Activated T-helper 17 cell treated with anti-CD3 and anti-CD28 coated beads, Interleukin-2, amount 50 U/mL, for 72 hours (primary cell): Measurements from ENCODE around the gene SH3PXD2A. TPM values are rescaled to one million over a fixed set of nuclear protein-coding genes. Genes with fewer than 3 reads are reported as not detected.

ENCODE experiments used
- ATAC-seq: fragments of 150-1000 bp; cut with Tn5 transposase; replicated peaks from 2 replicates; pipeline ENCODE4 v1.10.0; 2021; ENCODE audit warnings: mild to moderate bottlenecking, moderate library complexity
- H3K27ac Mint-ChIP-seq: one replicate; pipeline ENCODE4 v1.8.0; 2022; ENCODE audit warnings: mixed read lengths
- H3K27me3 Mint-ChIP-seq: one replicate; pipeline ENCODE4 v1.8.0; 2022; ENCODE audit warnings: mixed read lengths
- H3K36me3 Mint-ChIP-seq: one replicate; pipeline ENCODE4 v1.8.0; 2022; ENCODE audit warnings: low read depth, mild to moderate bottlenecking, mixed read lengths
- H3K4me1 Mint-ChIP-seq: one replicate; pipeline ENCODE4 v1.8.0; 2022; ENCODE audit warnings: mixed read lengths
- H3K4me3 Mint-ChIP-seq: one replicate; pipeline ENCODE4 v1.8.0; 2022; ENCODE audit warnings: mild to moderate bottlenecking, mixed read lengths
- H3K9me3 Mint-ChIP-seq: one replicate; pipeline ENCODE4 v1.8.0; 2022; ENCODE audit warnings: mixed read lengths
- total RNA-seq, 2 donors: library from RNA; stranded (reverse); gene quantifications; one replicate each; pipeline ENCODE4 v1.2.3, GENCODE V29; 2022

SH3PXD2A gene
- total RNA-seq, 2 donors from 2014 or later: 8.0 to 19.3 TPM

- Mint-ChIP-seq H3K9me3 (no peaks in the 10 kb centered on the region), H3K27ac (no peak overlapping the region), H3K4me3 (no peak overlapping the region), H3K36me3 (no peaks in the 10 kb centered on the region), H3K4me1 (no peaks in the 10 kb centered on the region), H3K27me3 (no peaks in the 10 kb centered on the region)
- no peak for ATAC-seq
Measured at GRCh38 chr10:103794996-103795395, 60.4 kb downstream of the SH3PXD2A start.

- Mint-ChIP-seq H3K27me3 (no peaks in the 10 kb centered on the region), H3K4me1 (no peaks in the 10 kb centered on the region)
- ATAC-seq: no peak
Measured at GRCh38 chr10:103793920-103794883, 61.2 kb downstream of the SH3PXD2A start.

GRCh38 chr10:103793429-103793828 is 61.9 kb downstream of the SH3PXD2A start:
- no peak for ATAC-seq
- H3K4me3 Mint-ChIP-seq: no peak overlapping the region
- no peaks in the 10 kb centered on the region for H3K27me3 Mint-ChIP-seq
- H3K4me1 Mint-ChIP-seq: no peaks in the 10 kb centered on the region
- no peak overlapping the region for H3K27ac Mint-ChIP-seq
- H3K9me3 Mint-ChIP-seq: no peaks in the 10 kb centered on the region
- no peaks in the 10 kb centered on the region for H3K36me3 Mint-ChIP-seq

More at GRCh38 chr10:103793920-103794883, 61.2 kb downstream of the SH3PXD2A start:
- H3K9me3 Mint-ChIP-seq: no peaks in the 10 kb centered on the region
- no peaks in the 10 kb centered on the region for H3K36me3 Mint-ChIP-seq
- no peak overlapping the region for H3K4me3 Mint-ChIP-seq
- no peak overlapping the region for H3K27ac Mint-ChIP-seq

GRCh38 chr10:103792547-103792946 is 62.8 kb downstream of the SH3PXD2A start:
- no peaks in the 10 kb centered on the region for H3K4me1 Mint-ChIP-seq
- no peak overlapping the region for H3K27ac Mint-ChIP-seq
- no peaks in the 10 kb centered on the region for H3K9me3 Mint-ChIP-seq
- no peak for ATAC-seq
- H3K27me3 Mint-ChIP-seq: no peaks in the 10 kb centered on the region
- H3K4me3 Mint-ChIP-seq: no peak overlapping the region
- H3K36me3 Mint-ChIP-seq: no peaks in the 10 kb centered on the region

GRCh38 chr10:103791858-103792257 is 63.5 kb downstream of the SH3PXD2A start:
- Mint-ChIP-seq H3K4me1 (no peaks in the 10 kb centered on the region), H3K36me3 (no peaks in the 10 kb centered on the region), H3K27me3 (no peaks in the 10 kb centered on the region), H3K9me3 (no peaks in the 10 kb centered on the region), H3K4me3 (no peak overlapping the region), H3K27ac (peak overlapping the region; percentile 38)
- ATAC-seq: no peak

- Mint-ChIP-seq H3K9me3 (no peaks in the 10 kb centered on the region), H3K27ac (peak overlapping the region; percentile 38), H3K27me3 (no peaks in the 10 kb centered on the region), H3K4me3 (no peak overlapping the region), H3K36me3 (no peaks in the 10 kb centered on the region), H3K4me1 (no peaks in the 10 kb centered on the region)
- ATAC-seq: no peak
Measured at GRCh38 chr10:103791291-103791690, 64.1 kb downstream of the SH3PXD2A start.

DNA sequence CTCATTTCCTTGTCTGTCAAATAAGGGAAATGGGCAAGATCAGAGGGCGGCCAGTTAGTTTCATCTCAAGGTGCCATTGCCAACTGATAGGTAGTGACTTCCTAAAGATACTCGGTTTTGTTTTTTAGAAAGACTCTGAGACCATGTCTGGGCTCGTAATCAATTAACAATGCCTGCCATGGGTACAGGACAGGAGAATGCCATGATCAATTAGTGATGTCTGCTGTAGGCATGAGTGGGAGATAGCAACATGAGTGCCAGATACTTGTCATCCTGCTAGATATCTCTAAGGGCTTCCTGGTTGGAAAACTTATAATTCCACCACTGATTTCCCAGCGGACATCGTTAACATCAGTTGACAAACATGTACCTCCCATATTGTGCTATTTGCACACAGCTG is 64.8 kb downstream of the SH3PXD2A start:
- no peaks in the 10 kb centered on the region for H3K36me3 Mint-ChIP-seq
- ATAC-seq: no peak
- H3K9me3 Mint-ChIP-seq: no peaks in the 10 kb centered on the region
- H3K4me3 Mint-ChIP-seq: no peak overlapping the region
- H3K4me1 Mint-ChIP-seq: no peaks in the 10 kb centered on the region
- H3K27ac Mint-ChIP-seq: no peak overlapping the region
- H3K27me3 Mint-ChIP-seq: no peaks in the 10 kb centered on the region

GRCh38 chr10:103789771-103790201 is 65.6 kb downstream of the SH3PXD2A start:
- Mint-ChIP-seq H3K36me3 (no peaks in the 10 kb centered on the region), H3K27me3 (no peaks in the 10 kb centered on the region), H3K4me1 (no peaks in the 10 kb centered on the region), H3K27ac (peak overlapping the region; percentile 36), H3K4me3 (no peak overlapping the region), H3K9me3 (no peaks in the 10 kb centered on the region)
- no peak for ATAC-seq

GRCh38 chr10:103789161-103789560 is 66.2 kb downstream of the SH3PXD2A start:
- no peaks in the 10 kb centered on the region for H3K9me3 Mint-ChIP-seq
- peaks cover 5% of the 10 kb centered on the region for H3K27me3 Mint-ChIP-seq
- ATAC-seq: no peak
- H3K4me1 Mint-ChIP-seq: no peaks in the 10 kb centered on the region
- no peaks in the 10 kb centered on the region for H3K36me3 Mint-ChIP-seq
- H3K27ac Mint-ChIP-seq: peak overlapping the region; percentile 36
- H3K4me3 Mint-ChIP-seq: no peak overlapping the region

DNA sequence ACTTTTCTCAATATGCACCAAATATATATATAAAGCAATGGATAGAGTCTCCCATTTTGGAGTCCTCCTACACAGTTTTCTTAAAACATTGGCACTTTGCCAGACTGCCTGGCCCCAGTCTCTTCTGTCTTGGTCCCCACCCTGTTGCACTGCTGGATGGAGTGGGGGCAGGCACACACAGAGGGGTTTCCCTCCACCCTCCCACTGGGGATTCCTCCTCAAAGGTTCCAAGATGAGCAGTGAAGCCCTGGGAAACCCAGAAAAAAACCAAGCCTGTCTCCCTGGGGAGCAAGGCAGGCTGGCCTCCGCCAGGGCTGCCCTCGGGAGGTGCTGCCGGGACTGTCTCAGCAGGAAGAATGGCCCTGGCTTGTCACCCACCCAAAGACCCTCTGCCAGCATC is 68.0 kb downstream of the SH3PXD2A start:
- H3K4me1 Mint-ChIP-seq: no peaks in the 10 kb centered on the region
- H3K4me3 Mint-ChIP-seq: no peak overlapping the region
- no peak overlapping the region for H3K27ac Mint-ChIP-seq
- ATAC-seq: no peak
- peaks cover 15% of the 10 kb centered on the region for H3K27me3 Mint-ChIP-seq
- no peaks in the 10 kb centered on the region for H3K36me3 Mint-ChIP-seq
- H3K9me3 Mint-ChIP-seq: no peaks in the 10 kb centered on the region

DNA sequence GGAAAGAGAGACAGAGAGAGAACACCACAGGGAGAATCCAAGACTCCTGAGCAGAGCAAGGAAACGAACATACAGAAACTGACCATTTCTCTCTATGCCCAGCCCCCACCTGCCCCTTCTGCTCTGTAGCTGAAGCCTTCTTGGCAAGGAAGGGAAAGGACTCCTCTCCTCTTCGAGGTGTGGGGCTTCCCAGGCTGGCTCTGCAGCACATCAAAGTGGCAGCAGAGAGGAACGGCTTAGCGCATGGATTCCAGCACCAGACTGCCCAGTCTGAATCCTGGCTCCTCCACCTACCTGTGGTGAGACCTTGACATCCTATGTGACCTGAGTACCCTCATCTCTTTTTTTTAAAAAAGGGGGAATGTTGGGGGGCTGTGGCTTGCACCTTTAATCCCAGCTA is 69.4 kb downstream of the SH3PXD2A start:
- Mint-ChIP-seq H3K27me3 (peaks cover 15% of the 10 kb centered on the region), H3K4me1 (peaks cover under 1% of the 10 kb centered on the region), H3K9me3 (no peaks in the 10 kb centered on the region), H3K4me3 (no peak overlapping the region), H3K36me3 (no peaks in the 10 kb centered on the region), H3K27ac (no peak overlapping the region)
- no peak for ATAC-seq

GRCh38 chr10:103784723-103785418 is 70.5 kb downstream of the SH3PXD2A start:
- Mint-ChIP-seq H3K27ac (peak overlapping the region; percentile 39), H3K4me3 (no peak overlapping the region)

DNA sequence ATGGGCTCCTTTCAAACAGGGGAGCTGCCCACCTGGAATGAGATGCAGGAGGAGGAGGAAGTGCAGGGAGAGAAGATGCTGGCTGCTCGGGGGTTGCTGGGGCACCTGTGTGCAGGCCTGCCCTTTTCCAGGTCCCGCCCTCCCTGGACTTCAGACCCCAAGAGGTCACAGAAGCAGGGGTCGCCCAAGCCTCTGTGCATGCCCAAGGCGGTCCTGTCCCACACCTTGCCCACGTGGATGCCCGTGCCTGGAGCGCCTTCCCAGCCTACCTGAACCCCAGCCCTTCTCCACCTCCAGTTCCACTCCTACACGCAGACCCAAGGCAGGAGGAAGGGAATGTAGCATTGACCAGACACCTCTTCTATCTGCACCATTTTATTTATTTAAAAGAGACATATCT is 71.3 kb downstream of the SH3PXD2A start:
- peaks cover 15% of the 10 kb centered on the region for H3K27me3 Mint-ChIP-seq
- H3K9me3 Mint-ChIP-seq: no peaks in the 10 kb centered on the region
- no peaks in the 10 kb centered on the region for H3K36me3 Mint-ChIP-seq
- H3K4me3 Mint-ChIP-seq: no peak overlapping the region
- ATAC-seq: no peak
- peaks cover 4% of the 10 kb centered on the region for H3K4me1 Mint-ChIP-seq
- peak overlapping the region; percentile 39 for H3K27ac Mint-ChIP-seq

More at GRCh38 chr10:103784723-103785418, 70.5 kb downstream of the SH3PXD2A start:
- peaks cover 4% of the 10 kb centered on the region for H3K4me1 Mint-ChIP-seq
- no peaks in the 10 kb centered on the region for H3K9me3 Mint-ChIP-seq
- H3K27me3 Mint-ChIP-seq: peaks cover 15% of the 10 kb centered on the region
- ATAC-seq: no peak
- H3K36me3 Mint-ChIP-seq: no peaks in the 10 kb centered on the region

DNA sequence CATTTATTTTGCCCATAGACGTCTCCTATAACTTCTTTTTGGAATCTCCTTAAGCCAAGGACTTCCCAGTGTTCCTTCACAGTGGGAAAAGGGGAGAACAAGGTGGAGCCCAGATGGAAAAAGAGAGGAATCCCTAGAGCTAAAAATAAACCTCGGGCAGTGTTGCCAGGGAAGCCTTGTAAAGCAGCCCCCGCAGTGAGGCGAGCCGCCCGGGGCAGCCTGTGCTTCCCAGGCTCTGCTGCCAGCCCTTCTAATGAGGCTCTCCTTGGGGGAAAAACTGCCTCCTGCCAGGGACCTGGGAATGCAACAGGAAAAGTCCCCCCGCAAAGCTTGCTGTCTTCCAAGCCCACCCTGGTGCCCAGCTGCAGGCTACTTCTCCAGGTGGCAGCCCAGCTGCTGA is 71.7 kb downstream of the SH3PXD2A start:
- no peaks in the 10 kb centered on the region for H3K36me3 Mint-ChIP-seq
- H3K27me3 Mint-ChIP-seq: peaks cover 15% of the 10 kb centered on the region
- no peak for ATAC-seq
- H3K9me3 Mint-ChIP-seq: no peaks in the 10 kb centered on the region
- H3K4me3 Mint-ChIP-seq: no peak overlapping the region
- peaks cover 4% of the 10 kb centered on the region for H3K4me1 Mint-ChIP-seq
- no peak overlapping the region for H3K27ac Mint-ChIP-seq
